ENCODE measurements around the gene NAGLU.

Gene NAGLU

DNA sequence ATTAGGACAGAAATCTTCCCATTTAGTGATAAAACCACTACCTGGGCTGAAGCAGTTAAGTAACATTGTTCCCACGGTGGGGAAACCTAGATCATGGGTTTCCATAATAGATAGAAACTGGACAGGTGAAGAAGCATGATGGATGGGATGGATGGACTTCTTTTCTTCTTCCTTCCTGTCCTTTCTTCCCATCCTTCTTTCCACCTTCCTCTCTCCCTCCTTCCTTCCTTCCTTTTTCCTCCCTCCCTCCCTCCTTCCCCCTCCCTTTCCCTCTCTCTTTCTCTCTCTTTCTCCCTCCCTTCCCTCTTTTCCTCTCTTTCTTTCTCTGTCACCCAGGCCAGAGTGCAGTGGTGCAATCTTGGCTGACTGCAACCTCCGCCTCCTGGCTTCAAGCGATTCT, 38.4 kb downstream of the NAGLU start:
- TF ChIP-seq, protein P1, sequence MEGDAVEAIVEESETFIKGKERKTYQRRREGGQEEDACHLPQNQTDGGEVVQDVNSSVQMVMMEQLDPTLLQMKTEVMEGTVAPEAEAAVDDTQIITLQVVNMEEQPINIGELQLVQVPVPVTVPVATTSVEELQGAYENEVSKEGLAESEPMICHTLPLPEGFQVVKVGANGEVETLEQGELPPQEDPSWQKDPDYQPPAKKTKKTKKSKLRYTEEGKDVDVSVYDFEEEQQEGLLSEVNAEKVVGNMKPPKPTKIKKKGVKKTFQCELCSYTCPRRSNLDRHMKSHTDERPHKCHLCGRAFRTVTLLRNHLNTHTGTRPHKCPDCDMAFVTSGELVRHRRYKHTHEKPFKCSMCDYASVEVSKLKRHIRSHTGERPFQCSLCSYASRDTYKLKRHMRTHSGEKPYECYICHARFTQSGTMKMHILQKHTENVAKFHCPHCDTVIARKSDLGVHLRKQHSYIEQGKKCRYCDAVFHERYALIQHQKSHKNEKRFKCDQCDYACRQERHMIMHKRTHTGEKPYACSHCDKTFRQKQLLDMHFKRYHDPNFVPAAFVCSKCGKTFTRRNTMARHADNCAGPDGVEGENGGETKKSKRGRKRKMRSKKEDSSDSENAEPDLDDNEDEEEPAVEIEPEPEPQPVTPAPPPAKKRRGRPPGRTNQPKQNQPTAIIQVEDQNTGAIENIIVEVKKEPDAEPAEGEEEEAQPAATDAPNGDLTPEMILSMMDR (IDR thresholded peaks at IDR 0.05), result no peak

DNA sequence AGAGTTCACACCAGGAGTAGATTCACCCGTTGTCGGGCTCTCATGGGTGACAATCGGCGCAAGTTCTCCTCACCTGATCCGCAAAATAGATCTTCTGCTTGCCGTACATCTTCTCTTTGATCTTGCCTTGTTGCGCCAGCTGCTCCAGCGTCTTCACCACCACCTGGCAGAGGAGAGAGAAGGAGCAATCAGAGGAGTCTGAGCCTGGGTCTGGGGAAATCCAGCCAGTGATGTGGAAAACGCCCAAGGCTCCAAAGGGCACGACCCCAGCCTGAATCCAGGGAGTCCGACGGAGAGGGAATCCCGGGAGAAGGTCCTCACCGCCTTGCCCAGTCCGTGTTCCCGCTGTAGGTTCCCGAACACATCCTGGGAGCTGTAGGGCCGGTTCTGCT, 41.1 kb downstream of the NAGLU start:
- TF ChIP-seq, protein P1 (IDR thresholded peaks at IDR 0.05), result no peak

DNA sequence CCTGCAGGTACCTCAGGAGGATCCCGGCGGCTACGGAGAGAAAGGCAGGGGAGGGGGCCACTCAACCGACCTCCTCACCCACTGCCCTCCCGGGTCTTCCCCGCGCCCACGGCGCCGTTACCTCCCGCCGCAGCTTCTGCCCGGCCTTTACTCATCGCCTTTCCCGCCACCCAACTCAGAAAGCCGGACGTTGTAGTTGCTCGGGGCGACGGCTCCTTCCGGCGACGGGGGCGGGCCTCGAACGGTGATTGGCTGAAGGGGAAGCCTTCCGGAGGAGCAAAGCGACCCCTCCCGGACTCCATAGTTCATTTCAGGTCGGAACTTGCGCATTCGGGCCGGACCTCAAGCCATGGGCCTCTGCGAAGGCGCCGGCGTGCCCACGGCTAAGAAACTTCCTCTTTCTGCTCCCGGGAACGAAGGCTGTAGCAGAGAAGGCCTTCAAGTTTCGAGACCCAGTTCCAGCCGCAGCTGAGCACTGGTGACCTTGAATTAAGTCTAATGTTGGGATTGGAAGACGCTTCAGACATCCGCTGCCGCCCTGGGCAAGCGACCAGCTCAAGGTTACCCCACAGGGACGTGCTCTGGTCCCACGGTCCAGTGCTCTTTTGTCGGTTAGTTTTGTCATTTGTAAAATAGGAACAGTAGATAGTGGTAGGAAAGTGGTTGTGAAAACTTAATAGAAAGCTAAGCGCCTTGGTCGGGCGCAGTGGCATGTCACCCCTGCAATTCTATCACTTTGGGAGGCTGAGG, 41.7 kb downstream of the NAGLU start, which contains the start of gene PSMC3IP:
Gene PSMC3IP (minus strand): TSS at position 198 of the 750 bp plus-strand sequence. CDS start 43 bp downstream, at position 155.
- TF ChIP-seq, protein P1 (IDR thresholded peaks at IDR 0.05), result peak; percentile 30

DNA sequence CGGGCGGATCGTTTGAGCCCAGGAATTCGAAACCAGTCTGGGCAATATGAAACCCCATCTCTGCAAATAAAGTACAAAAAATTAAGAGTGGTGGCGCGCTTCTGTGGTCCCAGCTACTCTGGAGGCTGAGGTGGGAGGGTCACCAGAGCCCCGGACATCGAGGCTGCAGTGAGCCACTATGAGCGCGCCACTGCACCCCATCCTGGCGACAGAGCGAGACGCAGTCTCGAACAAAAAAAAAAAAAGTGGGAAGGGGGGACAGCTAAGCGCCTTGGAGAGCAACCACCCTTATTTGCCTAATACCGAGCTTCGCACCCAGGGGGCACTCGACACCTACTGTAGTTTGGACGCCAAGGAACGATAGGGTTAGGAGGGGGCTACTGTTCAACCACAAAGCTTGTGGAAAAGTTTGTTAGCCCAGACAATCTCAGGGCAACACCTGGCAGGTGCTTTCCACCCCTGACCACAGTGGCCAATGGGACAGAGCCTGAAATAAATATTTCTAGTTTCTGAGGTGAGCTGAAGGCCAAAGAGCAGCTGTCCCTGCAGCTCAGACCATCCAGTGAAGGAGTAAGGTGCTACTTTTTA, 42.3 kb downstream of the NAGLU start:
- TF ChIP-seq, protein P1 (IDR thresholded peaks at IDR 0.05), result peak; percentile 69

DNA sequence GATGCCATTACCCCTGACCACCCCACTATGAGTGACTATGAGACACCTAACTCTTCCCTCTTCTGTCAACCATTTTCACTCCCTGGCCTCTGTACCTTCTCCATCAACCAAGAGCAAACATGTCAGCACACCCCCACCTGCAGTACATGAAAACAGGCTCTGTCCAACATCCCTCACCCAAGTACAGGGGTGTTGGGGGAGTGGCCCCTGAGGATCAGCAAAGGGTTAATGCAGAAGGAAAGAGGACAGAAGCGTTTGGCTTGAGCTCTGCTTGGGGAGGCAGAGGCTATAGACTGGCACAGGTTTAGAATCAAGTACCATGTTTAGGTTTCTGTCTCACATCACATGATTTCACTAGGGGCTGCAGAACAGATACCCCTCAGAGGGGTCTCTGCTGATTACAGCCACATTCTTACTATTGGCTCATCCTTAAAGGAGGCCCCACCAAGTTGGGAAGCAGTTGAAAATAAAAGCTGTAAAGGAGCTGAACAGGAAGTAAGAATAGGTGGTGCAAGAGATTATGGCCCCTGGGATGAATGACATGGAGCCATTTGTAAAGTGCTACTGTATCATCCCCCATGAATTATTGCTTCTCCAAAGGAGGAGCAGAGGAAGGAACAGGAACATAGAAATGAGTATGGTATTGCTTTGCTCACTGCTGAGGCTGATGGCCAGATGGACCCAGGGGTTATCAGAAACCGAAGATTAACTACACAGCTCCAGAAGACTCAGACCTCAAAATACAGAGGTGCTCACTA, 43.9 kb downstream of the NAGLU start:
- TF ChIP-seq, protein P1 (IDR thresholded peaks at IDR 0.05), result no peak

DNA sequence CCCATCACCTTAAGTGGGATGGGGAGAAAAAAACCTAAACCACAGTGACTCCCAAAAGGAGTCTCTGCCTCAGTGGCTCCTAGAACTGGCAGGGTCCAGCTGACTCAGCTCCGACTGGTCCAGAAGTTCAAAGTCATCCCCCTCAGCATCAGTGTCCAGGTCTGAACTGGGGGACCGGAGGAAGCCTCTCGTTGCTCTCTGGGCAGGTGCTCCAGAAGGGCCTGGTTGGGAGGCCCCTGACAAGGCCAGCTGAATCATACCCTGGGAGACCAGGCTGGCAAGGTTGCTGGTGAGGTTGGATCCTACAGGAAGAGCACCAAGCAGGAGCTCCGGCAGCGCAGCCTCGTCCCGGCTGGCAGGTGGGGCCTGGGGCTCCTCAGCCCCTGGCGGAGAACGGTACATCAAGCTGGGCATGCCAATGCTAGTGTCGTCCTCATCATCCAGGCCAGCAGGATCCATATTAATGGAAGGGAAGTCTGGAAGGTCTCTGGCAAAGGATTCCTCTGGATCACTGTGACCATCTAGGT, 45.8 kb downstream of the NAGLU start:
- TF ChIP-seq, protein P1 (IDR thresholded peaks at IDR 0.05), result no peak

DNA sequence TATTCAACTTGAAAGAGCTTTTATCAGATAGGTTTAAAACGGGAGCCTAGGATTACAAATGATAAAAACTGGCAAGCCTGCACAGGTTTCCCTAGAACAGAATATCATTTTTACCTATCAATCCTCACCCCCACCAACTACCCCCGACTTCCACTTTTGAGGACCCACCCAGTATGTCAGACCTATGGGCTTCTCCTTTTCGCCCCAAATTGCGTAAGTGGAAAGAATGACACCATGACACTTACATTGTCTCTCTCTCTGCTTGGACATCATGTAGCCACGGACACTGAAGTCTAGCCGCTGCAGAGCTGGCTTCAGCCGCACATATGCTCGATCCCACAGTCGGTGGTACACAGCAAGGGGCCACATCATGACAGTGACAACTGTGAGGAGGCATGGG, 48.8 kb downstream of the NAGLU start:
- TF ChIP-seq, protein P1 (IDR thresholded peaks at IDR 0.05), result no peak

Data from LNCAP (cell line).